Measurements from ENCODE around the gene KSR1.

The KSR1 gene

GRCh38 chr17:27490391-27490790 is 34.1 kb downstream of the KSR1 start:
- H3K18ac ChIP-seq (ENCODE audit: low read length), result no peak overlapping the region
- peaks cover 5% of the 10 kb centered on the region for H3K4me1 ChIP-seq (ENCODE audit: control insufficient read depth, low read depth, low read length)
- no peak overlapping the region for H2BK5ac ChIP-seq (ENCODE audit: low read length)
- no peak overlapping the region for H2BK15ac ChIP-seq (replicated peaks; ENCODE audit: low read depth)
- H4K8ac ChIP-seq (ENCODE audit: low read depth, low read length), result no peak overlapping the region
- no peak for DNase-seq
- H2AK5ac ChIP-seq (ENCODE audit: low read length), result no peak overlapping the region
- H3K23ac ChIP-seq (ENCODE audit: low read length), result no peak overlapping the region
- H3K4ac ChIP-seq (ENCODE audit: low read depth, low read length), result no peak overlapping the region
- H3K36me3 ChIP-seq (ENCODE audit: control insufficient read depth, insufficient read depth, low read length), result no peaks in the 10 kb centered on the region
- H3K9ac ChIP-seq (ENCODE audit: low read length), result no peak overlapping the region
- no peak overlapping the region for H3K4me2 ChIP-seq (ENCODE audit: low read length)
- peaks cover 8% of the 10 kb centered on the region for H3K79me1 ChIP-seq (ENCODE audit: low read length)
- no peak overlapping the region for H3K4me3 ChIP-seq (ENCODE audit: low read length)
- H2BK120ac ChIP-seq (ENCODE audit: low read depth, low read length), result no peak overlapping the region
- no peak overlapping the region for H3K27ac ChIP-seq (ENCODE audit: low read depth, low read length)
- H4K5ac ChIP-seq (ENCODE audit: low read length), result no peak overlapping the region
- H3K27me3 ChIP-seq (ENCODE audit: insufficient read depth, low read length, poor library complexity), result no peaks in the 10 kb centered on the region
- H3K79me2 ChIP-seq (ENCODE audit: control insufficient read depth, insufficient read depth, low read length), result peaks cover 21% of the 10 kb centered on the region
- H3K56ac ChIP-seq (ENCODE audit: low read length), result no peak overlapping the region
- WGBS (ENCODE audit: extremely low coverage, insufficient coverage, low lambda C conversion rate), result no CpG with 5 or more reads among the region's 4 CpGs

GRCh38 chr17:27491713-27492190 is 35.5 kb downstream of the KSR1 start:
- Histone ChIP-seq H3K23ac (ENCODE audit: low read length) (no peak overlapping the region), H3K4me3 (ENCODE audit: low read length) (no peak overlapping the region), H3K4me2 (ENCODE audit: low read length) (no peak overlapping the region), H3K4me1 (ENCODE audit: control insufficient read depth, low read depth, low read length) (peaks cover 7% of the 10 kb centered on the region), H3K56ac (ENCODE audit: low read length) (peak overlapping the region; percentile 74), H2AK5ac (ENCODE audit: low read length) (no peak overlapping the region), H2BK5ac (ENCODE audit: low read length) (no peak overlapping the region), H3K9ac (ENCODE audit: low read length) (no peak overlapping the region), H2BK15ac (replicated peaks; ENCODE audit: low read depth) (no peak overlapping the region), H2BK120ac (ENCODE audit: low read depth, low read length) (no peak overlapping the region), H4K5ac (ENCODE audit: low read length) (no peak overlapping the region), H3K27ac (ENCODE audit: low read depth, low read length) (peak overlapping the region; percentile 4), H3K36me3 (ENCODE audit: control insufficient read depth, insufficient read depth, low read length) (no peaks in the 10 kb centered on the region), H3K4ac (ENCODE audit: low read depth, low read length) (no peak overlapping the region), H3K27me3 (ENCODE audit: insufficient read depth, low read length, poor library complexity) (no peaks in the 10 kb centered on the region), H4K8ac (ENCODE audit: low read depth, low read length) (no peak overlapping the region), H3K18ac (ENCODE audit: low read length) (peak overlapping the region; percentile 1), H3K79me1 (ENCODE audit: low read length) (peaks cover 7% of the 10 kb centered on the region), H3K79me2 (ENCODE audit: control insufficient read depth, insufficient read depth, low read length) (peaks cover 19% of the 10 kb centered on the region)
- WGBS (ENCODE audit: extremely low coverage, insufficient coverage, low lambda C conversion rate), result no CpG with 5 or more reads among the region's 12 CpGs
- peak; percentile 42 for DNase-seq

- H3K79me2 ChIP-seq (ENCODE audit: control insufficient read depth, insufficient read depth, low read length), result peaks cover 25% of the 10 kb centered on the region
- H3K23ac ChIP-seq (ENCODE audit: low read length), result no peak overlapping the region
- no peak overlapping the region for H3K4me2 ChIP-seq (ENCODE audit: low read length)
- peaks cover 9% of the 10 kb centered on the region for H3K4me1 ChIP-seq (ENCODE audit: control insufficient read depth, low read depth, low read length)
- peak; percentile 59 for DNase-seq
- H3K79me1 ChIP-seq (ENCODE audit: low read length), result peaks cover 11% of the 10 kb centered on the region
- H2AK5ac ChIP-seq (ENCODE audit: low read length), result no peak overlapping the region
- no peak overlapping the region for H4K8ac ChIP-seq (ENCODE audit: low read depth, low read length)
- H3K27me3 ChIP-seq (ENCODE audit: insufficient read depth, low read length, poor library complexity), result no peaks in the 10 kb centered on the region
- H4K5ac ChIP-seq (ENCODE audit: low read length), result no peak overlapping the region
- no peak overlapping the region for H3K4ac ChIP-seq (ENCODE audit: low read depth, low read length)
- no peaks in the 10 kb centered on the region for H3K36me3 ChIP-seq (ENCODE audit: control insufficient read depth, insufficient read depth, low read length)
- no peak overlapping the region for H2BK120ac ChIP-seq (ENCODE audit: low read depth, low read length)
- H3K4me3 ChIP-seq (ENCODE audit: low read length), result no peak overlapping the region
- no peak overlapping the region for H2BK5ac ChIP-seq (ENCODE audit: low read length)
- H2BK15ac ChIP-seq (replicated peaks; ENCODE audit: low read depth), result no peak overlapping the region
- no peak overlapping the region for H3K27ac ChIP-seq (ENCODE audit: low read depth, low read length)
- no peak overlapping the region for H3K18ac ChIP-seq (ENCODE audit: low read length)
- WGBS (ENCODE audit: extremely low coverage, insufficient coverage, low lambda C conversion rate), result no CpG with 5 or more reads among the region's 3 CpGs
- no peak overlapping the region for H3K9ac ChIP-seq (ENCODE audit: low read length)
- no peak overlapping the region for H3K56ac ChIP-seq (ENCODE audit: low read length)
Observed at GRCh38 chr17:27492470-27492869, 36.2 kb downstream of the KSR1 start.

GRCh38 chr17:27493088-27493487 is 36.8 kb downstream of the KSR1 start:
- Histone ChIP-seq H2BK15ac (replicated peaks; ENCODE audit: low read depth) (no peak overlapping the region), H3K4me2 (ENCODE audit: low read length) (no peak overlapping the region), H4K8ac (ENCODE audit: low read depth, low read length) (no peak overlapping the region), H2BK120ac (ENCODE audit: low read depth, low read length) (no peak overlapping the region), H2AK5ac (ENCODE audit: low read length) (no peak overlapping the region), H3K79me1 (ENCODE audit: low read length) (peaks cover 14% of the 10 kb centered on the region), H3K36me3 (ENCODE audit: control insufficient read depth, insufficient read depth, low read length) (no peaks in the 10 kb centered on the region), H3K9ac (ENCODE audit: low read length) (no peak overlapping the region), H3K4ac (ENCODE audit: low read depth, low read length) (no peak overlapping the region), H3K27me3 (ENCODE audit: insufficient read depth, low read length, poor library complexity) (no peaks in the 10 kb centered on the region), H2BK5ac (ENCODE audit: low read length) (no peak overlapping the region), H3K4me3 (ENCODE audit: low read length) (no peak overlapping the region), H3K56ac (ENCODE audit: low read length) (no peak overlapping the region), H3K4me1 (ENCODE audit: control insufficient read depth, low read depth, low read length) (peaks cover 9% of the 10 kb centered on the region), H4K5ac (ENCODE audit: low read length) (no peak overlapping the region), H3K79me2 (ENCODE audit: control insufficient read depth, insufficient read depth, low read length) (peaks cover 28% of the 10 kb centered on the region), H3K18ac (ENCODE audit: low read length) (no peak overlapping the region), H3K23ac (ENCODE audit: low read length) (no peak overlapping the region), H3K27ac (ENCODE audit: low read depth, low read length) (no peak overlapping the region)
- no peak for DNase-seq
- no CpG with 5 or more reads among the region's 4 CpGs for WGBS (ENCODE audit: extremely low coverage, insufficient coverage, low lambda C conversion rate)

GRCh38 chr17:27494192-27495091 is 38.2 kb downstream of the KSR1 start:
- no peak overlapping the region for H4K8ac ChIP-seq (ENCODE audit: low read depth, low read length)
- no peak overlapping the region for H3K4me3 ChIP-seq (ENCODE audit: low read length)
- no peak overlapping the region for H3K23ac ChIP-seq (ENCODE audit: low read length)
- H4K5ac ChIP-seq (ENCODE audit: low read length), result no peak overlapping the region
- H3K4ac ChIP-seq (ENCODE audit: low read depth, low read length), result no peak overlapping the region
- no peak overlapping the region for H2BK5ac ChIP-seq (ENCODE audit: low read length)
- H3K4me1 ChIP-seq (ENCODE audit: control insufficient read depth, low read depth, low read length), result peaks cover 9% of the 10 kb centered on the region
- peaks cover 16% of the 10 kb centered on the region for H3K79me1 ChIP-seq (ENCODE audit: low read length)
- H3K79me2 ChIP-seq (ENCODE audit: control insufficient read depth, insufficient read depth, low read length), result peaks cover 28% of the 10 kb centered on the region
- H3K9ac ChIP-seq (ENCODE audit: low read length), result no peak overlapping the region
- no CpG with 5 or more reads among the region's 19 CpGs for WGBS (ENCODE audit: extremely low coverage, insufficient coverage, low lambda C conversion rate)
- no peak overlapping the region for H3K56ac ChIP-seq (ENCODE audit: low read length)
- no peak overlapping the region for H3K27ac ChIP-seq (ENCODE audit: low read depth, low read length)
- H2BK15ac ChIP-seq (replicated peaks; ENCODE audit: low read depth), result no peak overlapping the region
- no peak overlapping the region for H2AK5ac ChIP-seq (ENCODE audit: low read length)
- DNase-seq, result peak; percentile 69
- H3K18ac ChIP-seq (ENCODE audit: low read length), result no peak overlapping the region
- no peak overlapping the region for H2BK120ac ChIP-seq (ENCODE audit: low read depth, low read length)
- no peaks in the 10 kb centered on the region for H3K36me3 ChIP-seq (ENCODE audit: control insufficient read depth, insufficient read depth, low read length)
- H3K27me3 ChIP-seq (ENCODE audit: insufficient read depth, low read length, poor library complexity), result no peaks in the 10 kb centered on the region
- no peak overlapping the region for H3K4me2 ChIP-seq (ENCODE audit: low read length)
